IMR-90 (cell line): ENCODE results near the gene KBTBD8. TPM values are rescaled to one million over a fixed set of nuclear protein-coding genes. Genes with fewer than 3 reads are reported as not detected.

ENCODE experiments used
- ATAC-seq: fragments of 200-7000 bp; cut with Tn5 transposase; 2 replicates; pipeline ENCODE4 v1.9.1; 2020; ENCODE audit warnings: low read depth, mild to moderate bottlenecking, moderate library complexity
- BruUV-seq: library from RNA; stranded (reverse); fragments of 400-500 nt; replicated peaks from 2 replicates; lab custom pipeline; 2021; lab: Mats Ljungman, UMichigan
- CTCF ChIA-PET: fragments of 300-600 bp; formaldehyde crosslinking; extraction: SDS; loops from one replicate; lab custom pipeline; 2021; ENCODE audit warnings: antibody characterized with exemption; lab: Yijun Ruan, JAX
- POLR2A ChIA-PET: fragments of 300-600 bp; sonication (Branson Sonifier 250); formaldehyde crosslinking; loops from one replicate; lab custom pipeline; 2022; ENCODE audit warnings: antibody characterized with exemption; ENCODE audit not compliant: unreplicated experiment; lab: Charles Lee
- DNase-seq: peaks from one replicate; pipeline ENCODE4 v3.0.0; 2013
- H2AFZ ChIP-seq: replicated peaks from 2 replicates; pipeline ENCODE3; 2013; ENCODE audit warnings: low read length, mild to moderate bottlenecking; ENCODE audit not compliant: poor library complexity
- H2AK5ac ChIP-seq: 2 replicates; pipeline ENCODE4 v1.6.1; 2013; ENCODE audit warnings: low read depth, low read length, inconsistent platforms
- H2AK9ac ChIP-seq: replicated peaks from 2 replicates; pipeline ENCODE3; 2013; ENCODE audit warnings: mild to moderate bottlenecking, low read depth, low read length, moderate library complexity; ENCODE audit not compliant: poor library complexity
- H2BK120ac ChIP-seq: 2 replicates; pipeline ENCODE4 v1.6.1; 2013; ENCODE audit warnings: low read depth, low read length, inconsistent platforms
- H2BK15ac ChIP-seq: 3 replicates; pipeline ENCODE4 v1.6.1; 2013; ENCODE audit warnings: low read depth, low read length, inconsistent platforms
- H2BK20ac ChIP-seq: 2 replicates; pipeline ENCODE4 v1.6.1; 2013; ENCODE audit warnings: low read depth, mild to moderate bottlenecking, inconsistent platforms, low read length, moderate library complexity
- H2BK5ac ChIP-seq: 2 replicates; pipeline ENCODE4 v1.6.1; 2013; ENCODE audit warnings: mild to moderate bottlenecking, low read depth, low read length, inconsistent platforms; ENCODE audit not compliant: poor library complexity, severe bottlenecking
- H3K14ac ChIP-seq: replicated peaks from 2 replicates; pipeline ENCODE4 v1.6.1; 2013; ENCODE audit warnings: low read depth, low read length, inconsistent platforms
- H3K18ac ChIP-seq: 2 replicates; pipeline ENCODE4 v1.6.1; 2013; ENCODE audit warnings: low read depth, low read length, control low read depth
- H3K23ac ChIP-seq: 2 replicates; pipeline ENCODE4 v1.6.1; 2013; ENCODE audit warnings: low read depth, low read length, inconsistent platforms
- H3K27ac ChIP-seq: 2 replicates; pipeline ENCODE4 v1.5.1; 2013; ENCODE audit warnings: mild to moderate bottlenecking, control low read depth, low read length; ENCODE audit not compliant: insufficient read depth
- H3K27me3 ChIP-seq: 2 replicates; pipeline ENCODE4 v1.6.1; 2013; ENCODE audit warnings: low read length; ENCODE audit not compliant: control insufficient read depth, insufficient read depth
- H3K36me3 ChIP-seq: 2 replicates; pipeline ENCODE4 v1.6.1; 2013; ENCODE audit warnings: low read length, mixed read lengths; ENCODE audit not compliant: control insufficient read depth, insufficient read depth
- H3K4ac ChIP-seq: 2 replicates; pipeline ENCODE4 v1.6.1; 2013; ENCODE audit warnings: low read depth, low read length, inconsistent platforms
- H3K4me1 ChIP-seq: 2 replicates; pipeline ENCODE4 v1.6.1; 2013; ENCODE audit warnings: low read length, mixed read lengths; ENCODE audit not compliant: control insufficient read depth, insufficient read depth
- H3K4me2 ChIP-seq: 2 replicates; pipeline ENCODE4 v1.6.1; 2013; ENCODE audit warnings: low read depth, mild to moderate bottlenecking, control low read depth, low read length, moderate library complexity
- H3K4me3 ChIP-seq: 2 replicates; pipeline ENCODE4 v1.5.1; 2013; ENCODE audit warnings: low read depth, mild to moderate bottlenecking, control low read depth, low read length, moderate library complexity; ENCODE audit not compliant: insufficient read depth
- H3K56ac ChIP-seq: 2 replicates; pipeline ENCODE4 v1.6.1; 2013; ENCODE audit warnings: low read length, inconsistent platforms; ENCODE audit not compliant: insufficient read depth; ENCODE audit errors: extremely low read depth
- H3K79me1 ChIP-seq, 2 experiments: 2 replicates each; pipeline ENCODE4 v1.6.1; 2013; ENCODE audit warnings: low read length in 2 of 2, inconsistent platforms in 1 of 2, low read depth in 1 of 2
- H3K9ac ChIP-seq: 2 replicates; pipeline ENCODE4 v1.6.1; 2013; ENCODE audit warnings: low read depth, low read length, control low read depth
- H3K9me1 ChIP-seq: 2 replicates; pipeline ENCODE4 v1.6.1; 2013; ENCODE audit warnings: low read length, inconsistent platforms; ENCODE audit not compliant: insufficient read depth
- H3K9me3 ChIP-seq: 2 replicates; pipeline ENCODE4 v1.6.1; 2013; ENCODE audit warnings: low read length; ENCODE audit not compliant: control insufficient read depth, insufficient read depth
- H4K20me1 ChIP-seq: 2 replicates; pipeline ENCODE4 v1.6.1; 2013; ENCODE audit warnings: low read length, inconsistent platforms; ENCODE audit not compliant: insufficient read depth
- H4K5ac ChIP-seq: 2 replicates; pipeline ENCODE4 v1.6.1; 2013; ENCODE audit warnings: mild to moderate bottlenecking, low read depth, low read length, control low read depth
- H4K8ac ChIP-seq, 2 experiments: 2 replicates each; pipeline ENCODE4 v1.6.1; 2013; ENCODE audit warnings: low read depth in 2 of 2, low read length in 2 of 2, control low read depth in 1 of 2, inconsistent platforms in 1 of 2
- H4K91ac ChIP-seq: 2 replicates; pipeline ENCODE4 v1.6.1; 2013; ENCODE audit warnings: low read depth, low read length, inconsistent platforms; ENCODE audit not compliant: insufficient read depth
- CEBPB ChIP-seq: IDR thresholded peaks from 2 replicates; pipeline ENCODE4 v1.6.1; 2012; ENCODE audit warnings: low read depth, low read length, improper control_type of control experiment
- CHD1 ChIP-seq: IDR thresholded peaks from 2 replicates; pipeline ENCODE4 v1.6.1; 2012; ENCODE audit warnings: low read depth, low read length, improper control_type of control experiment
- CTCF ChIP-seq: conservative IDR thresholded peaks from 2 replicates; pipeline ENCODE4 v1.5.1; 2012; ENCODE audit warnings: mild to moderate bottlenecking, low read depth, low read length, improper control_type of control experiment
- ELK1 ChIP-seq: fragments of 150-350 bp; IDR thresholded peaks from 2 replicates; pipeline ENCODE4 v1.6.1; 2016; ENCODE audit warnings: low read depth, mild to moderate bottlenecking, low read length, moderate library complexity, borderline replicate concordance
- FOS ChIP-seq: fragments of 150-350 bp; IDR thresholded peaks from 2 replicates; pipeline ENCODE4 v1.6.1; 2016; ENCODE audit warnings: low read depth, low read length
- MAFK ChIP-seq: IDR thresholded peaks from 2 replicates; pipeline ENCODE4 v1.6.1; 2012; ENCODE audit warnings: low read depth, low read length, improper control_type of control experiment
- MAZ ChIP-seq: IDR thresholded peaks from 2 replicates; pipeline ENCODE4 v1.6.1; 2012; ENCODE audit warnings: low read depth, mild to moderate bottlenecking, low read length, improper control_type of control experiment, moderate library complexity, borderline replicate concordance
- MXI1 ChIP-seq: IDR thresholded peaks from 2 replicates; pipeline ENCODE4 v1.6.1; 2012; ENCODE audit warnings: low read depth, mild to moderate bottlenecking, low read length, moderate library complexity, borderline replicate concordance
- NFE2L2 ChIP-seq: fragments of 150-350 bp; IDR thresholded peaks from 2 replicates; pipeline ENCODE4 v1.6.1; 2016; ENCODE audit warnings: low read depth, mild to moderate bottlenecking, low read length
- POLR2A ChIP-seq: IDR thresholded peaks from 2 replicates; pipeline ENCODE4 v1.6.1; 2012; ENCODE audit warnings: mild to moderate bottlenecking, low read depth, low read length
- RCOR1 ChIP-seq: IDR thresholded peaks from 2 replicates; pipeline ENCODE4 v1.6.1; 2012; ENCODE audit warnings: mild to moderate bottlenecking, low read length, improper control_type of control experiment; ENCODE audit not compliant: insufficient replicate concordance
- RFX5 ChIP-seq: IDR thresholded peaks from 2 replicates; pipeline ENCODE4 v1.8.0; 2012; ENCODE audit warnings: low read depth, mild to moderate bottlenecking, low read length, moderate library complexity
- SMC3 ChIP-seq: fragments of 150-350 bp; IDR thresholded peaks from 2 replicates; pipeline ENCODE4 v1.6.1; 2016; ENCODE audit warnings: low read depth, mild to moderate bottlenecking, antibody characterized with exemption, low read length, moderate library complexity
- USF2 ChIP-seq: fragments of 150-350 bp; IDR thresholded peaks from 2 replicates; pipeline ENCODE4 v1.6.1; 2017; ENCODE audit warnings: mild to moderate bottlenecking, antibody characterized with exemption, low read length, low read depth
- WGBS, 2 experiments: methylation state at CpG; one replicate each; pipeline versions ENCODE4 v1.1.5 to v1.1.7; 2013; ENCODE audit warnings: missing lambda C conversion rate in 2 of 2; ENCODE audit not compliant: insufficient read length in 1 of 2; ENCODE audit errors: extremely low coverage in 2 of 2; 5-methylcytosine and 5-hydroxymethylcytosine counted together
- dilution Hi-C: fragments of 300-500 bp; cut with HindIII; formaldehyde crosslinking; loops from one replicate; pipeline ENCODE4 v1.14.3; 2018; ENCODE audit warnings: low sequenced_read_pairs; ENCODE audit not compliant: unreplicated experiment
- in situ Hi-C: fragments of 300-500 bp; cut with MboI; formaldehyde crosslinking; loops from 3 replicates; pipeline ENCODE4 v1.14.3; 2019; ENCODE audit warnings: low sequenced_read_pairs, inconsistent platforms, mixed read lengths
- intact Hi-C: fragments of 100-400 bp; cut with micrococcal nuclease; formaldehyde crosslinking; loops from 2 replicates; pipeline ENCODE4 v1.10.0; 2022
- polyA plus RNA-seq, 3 experiments: library from polyadenylated mRNA; depleted of rRNA; stranded (reverse); fragments of >200 nt; gene quantifications; 2 replicates each; pipeline ENCODE4 v1.2.3, GENCODE V29; 2012; ENCODE audit warnings: low replicate concordance in 1 of 3
- total RNA-seq: library from RNA; depleted of rRNA; stranded (reverse); fragments of >200 nt; gene quantifications from 2 replicates; pipeline ENCODE4 v1.2.3, GENCODE V29; 2012

The KBTBD8 gene
- total and polyA plus RNA-seq, 2 of the 4 experiments (the other 2 are of a cell fraction), result 1.5 to 8.6 TPM

- DNase-seq (peak; percentile 70), ATAC-seq (peak; percentile 99)
- Histone ChIP-seq H3K4me3 (peak overlapping the region; percentile 26), H2BK5ac (no peak overlapping the region), H4K91ac (no peak overlapping the region), H3K4me2 (peak overlapping the region; percentile 41), H4K20me1 (no peaks in the 10 kb centered on the region), H3K9me1 (no peaks in the 10 kb centered on the region), H4K8ac (0 out of 4 replicates have a peak overlapping the region, but pooled peaks of 1 of the 2 experiments have one; percentile 4), H3K23ac (no peak overlapping the region), H3K9ac (no peak overlapping the region), H2BK120ac (no peak overlapping the region), H3K9me3 (no peaks in the 10 kb centered on the region), H3K56ac (peak overlapping the region; percentile 12; the same call in 1 of the 2 replicates), H4K5ac (no peak overlapping the region), H3K79me1 (no peaks in the 10 kb centered on the region), H3K4ac (no peak overlapping the region), H3K18ac (no peak overlapping the region), H2AK9ac (peak overlapping the region; percentile 33), H3K14ac (no peak overlapping the region), H2AK5ac (no peak overlapping the region), H2AFZ (peak overlapping the region; percentile 81), H3K36me3 (no peaks in the 10 kb centered on the region), H3K4me1 (no peaks in the 10 kb centered on the region), H2BK15ac (no peak overlapping the region), H2BK20ac (no peak overlapping the region), H3K27ac (no peak overlapping the region), H3K27me3 (peaks cover 5% of the 10 kb centered on the region)
- dilution Hi-C loops (no loop called here), intact Hi-C loops (loop anchor here (1.0 to 2.0 kb wide), 4 partner anchors 31 to 1904 kb away; no protein-coding TSS in a partner anchor), in situ Hi-C loops (loop anchor here (10.0 to 25.0 kb wide), 3 partner anchors 63 to 390 kb away; no protein-coding TSS in a partner anchor)
- no TSS peak for BruUV-seq
- 8% methylated on average over 12 of the region's 22 CpGs; no CpG with 5 or more reads in 1 of the 2 experiments for WGBS, 2 experiments
- ChIA-PET POLR2A (interaction anchor here (0.6 kb wide), 1 partner anchor 1656 kb away, joined by 3 read pairs; no protein-coding TSS in a partner anchor), CTCF (interaction anchor here (0.6 to 3.2 kb wide), 25 partner anchors 9 to 1929 kb away, joined by 3 to 17 read pairs (median 5); no protein-coding TSS in a partner anchor)
- TF ChIP-seq CTCF, result peak; percentile 87
- no peak for TF ChIP-seq RCOR1
- TF ChIP-seq MAZ, result no peak
- peak; percentile 89 for TF ChIP-seq SMC3
- TF ChIP-seq MXI1, result peak; percentile 53; the same call in 1 of the 2 replicates
- no peak for TF ChIP-seq CHD1
- TF ChIP-seq POLR2A, result peak; percentile 51; the same call in 1 of the 2 replicates
- peak; percentile 12; the same call in 1 of the 2 replicates for TF ChIP-seq USF2
- no peak for TF ChIP-seq RFX5
- no peak for TF ChIP-seq MAFK
- no peak for TF ChIP-seq CEBPB
- TF ChIP-seq ELK1, result no peak
- no peak for TF ChIP-seq FOS
- no peak for TF ChIP-seq NFE2L2
Observed at GRCh38 chr3:66971891-66972551, 26.1 kb upstream of the KBTBD8 start.
